GM12891 (cell line): ENCODE data around the gene SAA2. TPM values are rescaled to one million over a fixed set of nuclear protein-coding genes. Genes with fewer than 3 reads are reported as not detected.
A peak's percentile ranks its signal among the peaks of the same experiment; 100 is the strongest.
"Not testable (repeated sequence)": the region's sequence is repeated elsewhere in the genome, so short reads cannot be mapped to it uniquely, and the experiment has no call there.

Experiments used
- DNase-seq: peaks from one replicate; pipeline ENCODE4 v3.0.0; 2011; ENCODE audit warnings: low spot score; ENCODE audit not compliant: insufficient read length
- FAIRE-seq: peaks from 2 replicates; lab custom pipeline; 2011; peaks lifted over from hg19 to GRCh38; lab: Jason Lieb, UNC
- PAX5 ChIP-seq: IDR thresholded peaks from 2 replicates; pipeline ENCODE4 v1.6.1; 2011; ENCODE audit warnings: low read length, moderate library complexity, mild to moderate bottlenecking; ENCODE audit not compliant: insufficient read depth, severe bottlenecking
- POLR2A ChIP-seq: IDR thresholded peaks from 2 replicates; pipeline ENCODE4 v1.6.1; 2011; ENCODE audit warnings: low read depth, low read length, control low read depth
- POLR2AphosphoS5 ChIP-seq: IDR thresholded peaks from 2 replicates; pipeline ENCODE4 v1.6.1; 2011; ENCODE audit warnings: low read depth, low read length, control low read depth
- POU2F2 ChIP-seq: IDR thresholded peaks from 2 replicates; pipeline ENCODE4 v1.6.1; 2011; ENCODE audit warnings: low read depth, mild to moderate bottlenecking, control low read depth, low read length, moderate library complexity
- SPI1 ChIP-seq: IDR thresholded peaks from 2 replicates; pipeline ENCODE4 v1.6.1; 2011; ENCODE audit warnings: low read depth, low read length, control low read depth
- TAF1 ChIP-seq: IDR thresholded peaks from 2 replicates; pipeline ENCODE4 v1.6.1; 2011; ENCODE audit warnings: low read depth, low read length, control low read depth
- polyA plus RNA-seq: library from polyadenylated mRNA; unstranded; fragments of >200 nt; gene quantifications from one replicate; pipeline ENCODE4 v1.2.1, GENCODE V29; 2012; ENCODE audit warnings: low read depth, missing spikeins, inconsistent platforms; ENCODE audit not compliant: missing spikeins

Gene SAA2
- not detected for polyA plus RNA-seq

DNA sequence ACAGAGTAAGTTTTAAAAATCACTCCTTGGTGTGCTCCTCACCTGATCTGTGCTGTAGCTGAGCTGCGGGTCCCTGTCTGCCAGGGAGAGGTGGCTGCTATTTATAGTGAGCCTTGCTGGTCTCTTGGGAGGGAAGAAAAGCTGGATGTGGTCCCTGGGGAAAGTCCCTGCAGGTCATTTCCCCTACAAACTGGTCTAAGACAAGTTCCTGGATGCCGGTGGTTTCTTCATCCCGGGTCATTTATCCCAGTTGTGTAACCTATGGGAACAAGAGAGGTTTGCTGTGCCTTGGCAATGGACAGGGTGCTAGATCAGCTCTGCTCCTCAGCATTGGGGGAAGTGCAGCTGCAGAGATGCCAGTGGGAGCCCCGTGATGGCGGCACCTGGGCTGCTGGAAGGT lies at the start of gene SAA2:
Gene SAA2, minus strand, starts transcription at position 108 of the 400 bp plus-strand sequence. CDS start 657 bp downstream, outside the sequence.
- FAIRE-seq = no peak

DNA sequence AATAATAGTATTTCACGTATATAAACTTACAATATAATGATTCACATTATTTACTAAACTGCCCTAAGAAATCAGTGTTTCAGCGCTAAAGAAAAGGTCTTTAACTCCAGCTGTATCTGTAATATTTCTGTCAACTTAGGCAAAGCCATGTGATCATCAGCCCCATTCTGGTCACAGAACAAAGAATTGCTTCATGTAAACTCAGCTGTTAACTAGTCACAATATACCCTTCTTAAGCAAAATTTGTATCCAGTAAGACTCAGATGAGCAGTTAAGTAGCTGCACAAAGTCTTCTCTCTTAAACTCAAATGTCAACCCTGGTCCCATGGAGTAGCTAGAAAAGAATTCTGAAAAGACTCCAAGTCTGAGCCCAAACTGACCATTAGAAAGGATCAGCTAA lies 46.8 kb upstream of the SAA2 start:
- FAIRE-seq (no peak), DNase-seq (no peak)
- no peak for TF ChIP-seq PAX5
- TF ChIP-seq POLR2AphosphoS5 = no peak
- TF ChIP-seq TAF1 = no peak
- TF ChIP-seq POU2F2 = no peak
- TF ChIP-seq POLR2A = no peak
- TF ChIP-seq SPI1 = no peak

More for the DNA sequence above, at the start of gene SAA2:
- TF ChIP-seq POU2F2 (no peak), TAF1 (no peak), POLR2AphosphoS5 (no peak), SPI1 (no peak), PAX5 (no peak)
- DNase-seq = no peak

DNA sequence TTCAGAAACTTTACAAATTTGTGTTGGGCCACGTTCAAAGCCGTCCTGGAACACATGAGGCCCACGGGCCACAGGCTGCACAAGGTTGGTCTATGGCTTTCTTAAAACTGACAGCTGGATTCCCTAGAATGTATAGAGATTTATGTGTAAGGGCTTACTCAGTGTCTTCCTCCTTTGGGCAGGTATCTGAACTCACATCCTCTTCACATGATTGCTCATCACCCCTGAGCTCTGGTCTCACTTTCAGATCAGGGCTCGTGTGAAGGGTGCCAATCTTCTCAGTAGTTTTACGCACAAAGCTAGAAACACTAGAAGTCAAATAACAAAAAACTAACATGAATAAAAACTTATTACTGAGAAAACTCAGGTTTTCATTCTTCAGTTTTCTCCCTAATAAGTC lies 46.4 kb upstream of the SAA2 start:
- no peak for DNase-seq
- no peak for TF ChIP-seq POLR2AphosphoS5
- no peak for TF ChIP-seq PAX5
- no peak for TF ChIP-seq POU2F2
- peak; percentile 65 for TF ChIP-seq SPI1
- no peak for TF ChIP-seq POLR2A
- peak; percentile 80 for FAIRE-seq

DNA sequence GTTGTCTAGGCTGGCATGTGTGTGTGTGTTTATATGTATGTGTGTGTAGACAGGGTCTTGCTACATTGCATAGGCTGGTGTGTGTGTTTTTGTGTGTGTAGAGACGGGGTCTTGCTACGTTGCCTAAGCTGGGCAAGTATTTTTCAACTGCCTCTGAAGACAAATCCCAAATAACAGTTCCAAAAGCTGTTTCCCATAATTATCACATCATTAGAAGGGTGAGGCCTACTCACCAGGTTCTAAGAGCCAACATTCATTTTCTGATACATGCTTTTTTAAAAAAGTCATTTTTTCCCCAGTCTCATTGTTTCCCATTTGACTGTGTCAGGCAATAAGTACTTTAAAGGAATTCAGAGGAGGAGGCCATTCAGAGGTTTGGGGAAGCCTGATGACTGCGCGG lies 40.4 kb upstream of the SAA2 start:
- no peak for FAIRE-seq
- TF ChIP-seq POLR2A = no peak
- no peak for TF ChIP-seq POLR2AphosphoS5
- no peak for TF ChIP-seq TAF1
- DNase-seq = no peak

DNA sequence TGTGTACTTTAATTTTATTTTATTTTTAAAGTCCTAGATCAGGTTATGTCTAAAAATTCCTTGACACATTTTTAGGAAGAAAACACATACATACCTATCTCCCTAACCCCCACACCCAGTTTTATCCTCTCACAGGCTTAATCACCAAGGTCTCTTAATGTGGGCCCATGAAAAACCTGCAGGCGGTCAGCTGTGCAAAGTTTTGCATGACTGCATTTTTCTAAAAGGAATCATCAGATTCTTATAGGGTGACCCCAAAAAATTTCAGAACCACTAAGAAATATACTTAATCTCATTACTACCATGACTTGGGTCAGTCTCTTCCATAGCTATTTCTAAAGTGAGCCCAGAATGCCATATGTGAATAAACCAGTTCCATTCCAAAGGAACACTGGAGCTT lies 37.4 kb upstream of the SAA2 start:
- no peak for DNase-seq
- no peak for TF ChIP-seq POU2F2
- no peak for TF ChIP-seq SPI1
- TF ChIP-seq TAF1 = no peak
- no peak for TF ChIP-seq POLR2AphosphoS5
- no peak for TF ChIP-seq PAX5
- no peak for TF ChIP-seq POLR2A
- no peak for FAIRE-seq

DNA sequence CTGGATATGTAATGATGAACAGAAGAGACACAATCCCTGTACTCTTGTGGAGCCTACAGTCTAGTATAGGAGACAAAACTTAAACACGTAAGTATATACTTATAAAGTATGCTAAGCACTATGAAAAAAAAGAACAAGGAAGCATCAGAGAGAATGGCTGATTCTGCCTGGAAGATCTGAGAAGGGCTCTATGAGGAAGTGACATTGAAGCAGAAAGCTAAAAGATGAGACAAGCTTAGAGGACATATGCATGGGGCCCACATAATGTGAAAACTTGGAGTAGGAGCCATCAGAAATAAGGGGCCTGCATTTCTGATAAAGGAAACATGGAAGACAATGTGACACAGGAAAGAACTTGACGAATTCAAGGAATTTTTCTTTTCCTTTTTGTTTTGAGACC lies 34.2 kb upstream of the SAA2 start:
- DNase-seq = no peak
- TF ChIP-seq SPI1 (0 out of 2 replicates have a peak, but pooled peaks have one; percentile 25), POLR2A (no peak)
- no peak for FAIRE-seq

DNA sequence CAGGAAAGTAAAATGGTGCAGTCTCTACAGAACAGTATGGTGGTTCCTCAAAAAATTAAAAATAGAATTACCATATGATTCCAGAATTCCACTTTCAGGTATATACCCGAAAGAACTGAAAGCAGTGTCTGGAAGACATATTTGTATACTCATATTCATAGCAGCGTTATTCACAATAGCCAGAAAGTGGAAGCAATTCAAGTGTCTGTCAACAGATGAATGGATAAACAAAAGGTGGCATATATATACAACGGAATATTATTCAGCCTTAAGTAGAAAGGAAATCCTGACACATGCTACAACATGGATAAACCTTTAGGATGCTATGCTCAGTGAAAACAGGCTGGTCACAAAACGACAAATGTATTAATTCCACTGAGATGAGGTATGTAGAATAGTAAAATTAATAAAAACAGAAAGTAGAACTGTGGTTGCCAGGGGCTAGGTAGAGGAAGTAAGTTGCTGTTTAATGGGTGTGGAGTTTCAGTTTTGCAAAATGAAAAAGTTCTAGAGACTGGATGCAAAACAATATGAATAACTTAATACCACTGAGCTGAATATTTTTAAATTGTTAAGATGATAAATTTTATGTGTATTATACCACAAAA lies 32.1 kb upstream of the SAA2 start:
- FAIRE-seq (peak; percentile 69), DNase-seq (no peak)
- no peak for TF ChIP-seq POLR2AphosphoS5
- no peak for TF ChIP-seq POLR2A
- TF ChIP-seq POU2F2 = no peak

DNA sequence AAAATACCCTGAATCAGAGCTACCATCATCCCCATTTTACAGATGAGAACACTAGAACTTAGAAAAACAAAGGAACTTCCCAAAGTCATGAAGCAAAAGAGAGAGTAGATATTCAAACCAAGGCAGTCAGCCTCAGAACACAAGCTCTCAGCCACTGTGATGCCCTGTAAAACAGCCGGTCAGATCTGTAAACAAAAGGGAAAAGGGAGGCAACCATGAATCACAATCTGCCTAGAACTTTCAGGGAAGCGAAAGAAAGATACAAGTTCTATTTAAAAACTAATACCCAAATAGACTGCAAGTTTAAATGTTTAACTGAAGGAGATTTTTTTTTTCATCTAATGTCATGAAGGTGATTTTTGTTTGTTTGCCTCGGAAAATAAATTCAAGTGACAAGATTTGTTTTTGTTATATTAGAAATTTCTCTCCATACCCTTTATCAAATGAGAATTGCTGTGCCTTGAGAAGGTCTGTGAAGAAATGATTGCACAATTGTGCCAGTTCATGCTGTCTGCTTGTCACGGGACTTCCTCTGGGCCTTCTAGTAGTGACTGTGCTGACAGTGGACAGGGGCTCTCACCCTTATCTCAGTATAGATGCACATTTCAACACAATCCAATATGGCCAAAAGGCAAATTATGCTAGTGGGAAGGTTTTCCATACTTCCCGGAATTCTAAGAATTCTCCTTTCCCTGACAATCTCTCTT lies 29.2 kb upstream of the SAA2 start:
- DNase-seq (no peak), FAIRE-seq (no peak)
- TF ChIP-seq POU2F2 = no peak
- no peak for TF ChIP-seq PAX5
- no peak for TF ChIP-seq POLR2A
- no peak for TF ChIP-seq POLR2AphosphoS5
- no peak for TF ChIP-seq TAF1
- no peak for TF ChIP-seq SPI1

DNA sequence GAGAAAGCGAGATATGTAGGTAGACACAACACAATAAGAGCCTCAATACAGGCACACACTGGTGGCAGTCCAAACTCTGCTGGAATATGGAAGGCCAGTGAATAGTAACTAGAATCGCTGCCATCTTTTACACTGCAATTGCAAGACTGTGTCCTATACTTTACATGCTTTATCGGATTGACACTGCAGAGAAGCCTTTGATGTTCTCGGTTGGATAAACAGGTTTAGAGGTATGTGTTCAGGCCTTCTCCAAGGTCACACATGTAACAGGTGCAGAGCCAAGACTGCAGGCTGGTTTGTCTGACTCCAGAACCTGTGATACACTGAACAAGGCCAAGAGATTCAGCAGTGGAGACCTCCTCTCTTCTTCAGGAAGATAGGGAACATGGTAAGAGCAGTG lies 22.7 kb upstream of the SAA2 start:
- DNase-seq (no peak), FAIRE-seq (no peak)
- no peak for TF ChIP-seq SPI1
- TF ChIP-seq TAF1 = no peak
- no peak for TF ChIP-seq POLR2A
- TF ChIP-seq POLR2AphosphoS5 = no peak
- no peak for TF ChIP-seq PAX5
- no peak for TF ChIP-seq POU2F2

DNA sequence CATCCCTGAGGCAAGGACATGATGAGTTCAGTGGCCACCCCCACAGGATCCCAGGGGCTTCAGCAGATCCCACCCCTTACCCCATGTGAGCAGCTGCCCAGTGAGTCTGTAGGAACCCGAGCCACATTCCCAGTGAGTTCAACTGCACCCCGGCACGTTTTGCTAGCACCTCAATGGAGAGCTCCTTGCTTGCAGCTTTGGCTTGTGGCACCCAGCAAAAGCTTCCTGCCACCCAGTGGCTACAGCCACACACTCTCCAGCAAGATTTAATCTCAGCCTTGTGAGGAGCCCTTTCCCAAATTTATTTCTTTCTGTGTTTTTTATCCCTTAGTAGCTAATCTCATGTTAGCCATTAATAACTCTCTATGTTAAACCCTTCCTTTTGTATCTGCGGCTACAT lies 21.6 kb upstream of the SAA2 start:
- TF ChIP-seq TAF1 = no peak
- no peak for FAIRE-seq

DNA sequence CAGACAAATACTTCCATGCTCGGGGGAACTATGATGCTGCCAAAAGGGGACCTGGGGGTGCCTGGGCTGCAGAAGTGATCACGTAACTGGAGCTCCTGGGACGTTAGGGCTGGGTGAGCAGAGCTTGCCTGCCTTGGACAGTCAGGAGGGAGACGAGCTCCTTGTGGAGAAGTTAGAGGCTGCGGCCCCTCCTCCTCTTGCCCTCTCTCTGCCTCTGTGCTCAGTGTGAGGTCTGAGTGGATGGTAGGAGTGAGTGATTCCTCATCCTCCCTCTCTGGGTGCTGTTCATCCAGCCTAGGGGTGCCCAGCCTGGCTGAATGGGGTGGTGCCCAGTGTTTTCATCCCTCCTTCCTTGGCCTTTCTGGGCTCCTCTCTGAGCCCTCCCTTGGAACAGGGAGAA lies 20.8 kb upstream of the SAA2 start:
- DNase-seq, FAIRE-seq: not testable (repeated sequence)

More for the DNA sequence above, 21.6 kb upstream of the SAA2 start:
- DNase-seq = no peak

DNA sequence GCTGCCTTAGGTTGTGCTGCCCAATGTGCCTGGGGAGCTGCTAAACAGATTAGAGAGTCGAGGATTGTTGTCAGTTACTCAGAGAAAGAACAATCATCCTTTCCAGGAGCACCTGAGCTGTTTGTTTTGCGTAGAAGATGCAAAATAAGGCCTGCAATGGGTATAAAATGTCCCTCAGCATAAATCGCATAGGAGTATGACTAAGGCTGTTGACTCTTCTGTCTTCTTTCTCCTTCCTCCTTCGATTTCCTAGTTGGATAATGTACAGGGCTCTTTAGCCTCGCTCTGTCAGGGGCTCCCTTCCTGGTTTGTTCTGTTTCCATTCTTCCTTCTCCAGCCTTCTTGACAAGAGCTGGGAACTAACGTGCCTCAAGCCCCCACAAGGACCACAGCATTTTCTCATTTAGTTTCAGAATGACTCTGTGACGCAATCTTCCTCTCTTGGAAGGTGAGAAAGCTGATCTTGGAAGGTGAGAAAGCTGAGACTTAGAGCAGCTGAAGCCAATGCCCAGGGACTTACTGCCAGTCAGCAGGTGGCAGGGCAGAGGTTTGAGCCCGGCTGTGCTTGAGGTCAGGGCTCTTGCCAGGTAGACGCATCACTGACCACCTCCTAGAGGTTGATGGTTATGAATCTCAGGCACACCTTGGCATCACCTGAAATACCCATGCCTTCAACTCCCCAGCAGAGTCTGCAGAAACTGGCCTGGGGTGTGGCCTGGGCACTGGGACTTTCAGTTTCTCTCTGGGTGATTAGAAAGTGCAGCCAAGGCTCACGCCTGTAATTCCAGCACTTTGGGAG lies 19.1 kb upstream of the SAA2 start:
- peak; percentile 88 for FAIRE-seq
- DNase-seq = not testable (repeated sequence)
